CD14-positive monocyte (primary cell): Measurements from ENCODE around the gene XPR1. TPM values are rescaled to one million over a fixed set of nuclear protein-coding genes. Genes with fewer than 3 reads are reported as not detected.
"Not testable (repeated sequence)": the region's sequence is repeated elsewhere in the genome, so short reads cannot be mapped to it uniquely, and the experiment has no call there.

Source experiments
- DNase-seq, 3 donors: peaks; one replicate each; pipeline ENCODE4 v3.0.0-alpha.2; 2011 to 2022
- H2AFZ ChIP-seq: 2 replicates; pipeline ENCODE4 v1.6.0; 2012; ENCODE audit warnings: mild to moderate bottlenecking, low read depth, low read length, inconsistent platforms; ENCODE audit not compliant: insufficient read depth, poor library complexity, severe bottlenecking
- H3K27ac ChIP-seq, 2 donors: 1 replicate in 1 of 2; 2 replicates in 1 of 2; pipeline ENCODE4 v1.5.1; 2012 to 2013; ENCODE audit warnings: low read length in 2 of 2, control low read depth in 1 of 2, inconsistent platforms in 1 of 2, low read depth in 1 of 2, mild to moderate bottlenecking in 1 of 2
- H3K27me3 ChIP-seq, 2 donors: one replicate each; pipeline versions ENCODE4 v1.6.0 to v1.6.1; 2011 to 2013; ENCODE audit warnings: low read length in 2 of 2; ENCODE audit not compliant: control insufficient read depth in 2 of 2, insufficient read depth in 2 of 2
- H3K36me3 ChIP-seq, 2 donors: replicated peaks in 1 of 2; 1 replicate in 1 of 2; 2 replicates in 1 of 2; pipeline versions ENCODE4 v1.5.1 to v1.6.1; 2012 to 2013; ENCODE audit warnings: low read length in 2 of 2, control low read depth in 1 of 2, inconsistent platforms in 1 of 2, mild to moderate bottlenecking in 1 of 2; ENCODE audit not compliant: insufficient read depth in 2 of 2, control insufficient read depth in 1 of 2
- H3K4me1 ChIP-seq, 2 donors: 1 replicate in 1 of 2; 2 replicates in 1 of 2; pipeline versions ENCODE4 v1.5.1 to v1.6.1; 2012 to 2013; ENCODE audit warnings: low read length in 2 of 2, control low read depth in 1 of 2, inconsistent platforms in 1 of 2, mild to moderate bottlenecking in 1 of 2, moderate library complexity in 1 of 2; ENCODE audit not compliant: insufficient read depth in 2 of 2, control insufficient read depth in 1 of 2
- H3K4me2 ChIP-seq: replicated peaks from 2 replicates; pipeline ENCODE3; 2012; ENCODE audit warnings: low read length, moderate library complexity, mild to moderate bottlenecking; ENCODE audit not compliant: poor library complexity, severe bottlenecking; ENCODE audit errors: extremely low read depth
- H3K4me3 ChIP-seq, 3 experiments: fragments of 200-600 bp in 1 of 3; sonication (generic) in 1 of 3; replicated peaks in 1 of 3; 1 replicate in 2 of 3; 2 replicates in 1 of 3; pipeline ENCODE4 v1.5.1; 2011 to 2013; ENCODE audit warnings: low read length in 3 of 3, mild to moderate bottlenecking in 3 of 3, control low read depth in 2 of 3, low read depth in 2 of 3, inconsistent platforms in 1 of 3, moderate library complexity in 1 of 3
- H3K79me2 ChIP-seq: 2 replicates; pipeline ENCODE4 v1.6.0; 2012; ENCODE audit warnings: mild to moderate bottlenecking, control low read depth, inconsistent platforms, low read length, moderate library complexity; ENCODE audit not compliant: insufficient read depth
- H3K9ac ChIP-seq: 2 replicates; pipeline ENCODE4 v1.6.0; 2017; ENCODE audit warnings: low read length, mild to moderate bottlenecking; ENCODE audit not compliant: insufficient read depth, poor library complexity, severe bottlenecking
- H3K9me3 ChIP-seq, 2 donors: replicated peaks in 1 of 2; 1 replicate in 1 of 2; 2 replicates in 1 of 2; pipeline versions ENCODE4 v1.5.1 to v1.6.1; 2012 to 2013; ENCODE audit warnings: low read length in 2 of 2, control low read depth in 1 of 2; ENCODE audit not compliant: control insufficient read depth in 1 of 2, insufficient read depth in 1 of 2
- H4K20me1 ChIP-seq: 2 replicates; pipeline ENCODE4 v1.6.0; 2012; ENCODE audit warnings: mild to moderate bottlenecking, low read length, control low read depth, moderate library complexity; ENCODE audit not compliant: insufficient read depth
- H3K27ac Mint-ChIP-seq, 7 donors: one replicate each; pipeline ENCODE4 v1.8.0; 2020; ENCODE audit warnings: mild to moderate bottlenecking in 7 of 7, mixed read lengths in 7 of 7, moderate library complexity in 6 of 7, inconsistent platforms in 2 of 7
- H3K27me3 Mint-ChIP-seq, 3 donors: one replicate each; pipeline ENCODE4 v1.8.0; 2021 to 2022; ENCODE audit warnings: low read depth in 3 of 3, mild to moderate bottlenecking in 3 of 3, mixed read lengths in 3 of 3, moderate library complexity in 3 of 3, inconsistent platforms in 1 of 3
- H3K36me3 Mint-ChIP-seq, 2 donors: one replicate each; pipeline ENCODE4 v1.8.0; 2020; ENCODE audit warnings: mixed read lengths in 2 of 2, inconsistent platforms in 1 of 2, mild to moderate bottlenecking in 1 of 2
- H3K4me1 Mint-ChIP-seq: one replicate; pipeline ENCODE4 v1.8.0; 2020; ENCODE audit warnings: mild to moderate bottlenecking, mixed read lengths
- H3K4me3 Mint-ChIP-seq, 2 donors: one replicate each; pipeline ENCODE4 v1.8.0; 2020; ENCODE audit warnings: mild to moderate bottlenecking in 2 of 2, mixed read lengths in 2 of 2, moderate library complexity in 1 of 2
- H3K9me3 Mint-ChIP-seq, 7 donors: one replicate each; pipeline ENCODE4 v1.8.0; 2020 to 2022; ENCODE audit warnings: mixed read lengths in 7 of 7, mild to moderate bottlenecking in 6 of 7, moderate library complexity in 6 of 7, inconsistent platforms in 2 of 7
- WGBS: methylation state at CpG from one replicate; pipeline ENCODE4 v1.1.5; 2013; ENCODE audit warnings: missing lambda C conversion rate; ENCODE audit not compliant: insufficient coverage; 5-methylcytosine and 5-hydroxymethylcytosine counted together
- intact Hi-C, 2 donors: fragments of 100-400 bp; cut with micrococcal nuclease; formaldehyde crosslinking; loops; one replicate each; pipeline versions ENCODE4 v1.15.0 to v1.15.1; 2023
- polyA plus RNA-seq, 3 donors: library from polyadenylated mRNA; depleted of rRNA in 1 of 3; unstranded in 2 of 3; stranded (reverse) in 1 of 3; fragments of 300-500 nt in 2 of 3; fragments of >200 nt in 1 of 3; fragmentation: Illumina TruSeq in 2 of 3; gene quantifications; 1 replicate in 2 of 3; 2 replicates in 1 of 3; pipeline ENCODE4 v1.2.3, GENCODE V29; 2012 to 2021
- TF ChIP-seq, protein P1 (sequence below): fragments of 200-600 bp; IDR thresholded peaks from one replicate; pipeline ENCODE4 v1.8.0; 2022; ENCODE audit warnings: antibody characterized with exemption, mild to moderate bottlenecking

The XPR1 gene
- polyA plus RNA-seq, 3 donors: 4.7 to 12.5 (median 8.7) TPM

DNA sequence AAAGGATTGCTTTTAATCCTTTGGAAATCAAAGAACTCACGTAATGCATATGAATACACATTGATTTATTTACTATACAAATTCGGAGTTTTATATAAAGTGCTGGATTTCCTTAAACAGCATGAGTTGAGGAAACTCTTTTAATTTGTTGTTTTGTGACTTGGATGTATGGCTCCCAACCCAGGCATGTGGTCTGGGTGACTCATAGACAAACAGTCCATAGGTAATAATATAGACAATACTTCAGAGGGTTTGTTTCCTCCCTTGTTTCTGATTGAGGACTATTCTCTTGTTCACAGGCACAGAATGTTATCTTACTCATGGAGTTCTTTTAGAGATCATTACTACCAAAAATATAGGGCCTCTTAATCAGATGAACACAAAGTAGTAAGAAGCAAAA, 43.8 kb downstream of the XPR1 start:
- Histone ChIP-seq H4K20me1 (no peaks in the 10 kb centered on the region), H3K27me3 (no peaks in the 10 kb centered on the region), H3K27ac (no peak overlapping the region), H3K9ac (no peak overlapping the region), H2AFZ (no peak overlapping the region), H3K36me3 (no peaks in the 10 kb centered on the region), H3K4me2 (no peak overlapping the region), H3K9me3 (peaks cover 11 to 15% of the 10 kb centered on the region in 2 donors), H3K79me2 (no peaks in the 10 kb centered on the region), H3K4me1 (no peaks in the 10 kb centered on the region), H3K4me3 (no peak overlapping the region)
- intact Hi-C loops: no loop called here
- H3K9me3 Mint-ChIP-seq: peaks cover 17 to 25% (median 19%) of the 10 kb centered on the region in 7 donors
- no peak overlapping the region for H3K4me3 Mint-ChIP-seq
- no peak overlapping the region for H3K27ac Mint-ChIP-seq
- WGBS: no CpG with 5 or more reads among the region's 2 CpGs
- peaks cover 5 to 14% of the 10 kb centered on the region in 2 donors for H3K36me3 Mint-ChIP-seq
- H3K27me3 Mint-ChIP-seq: peaks cover 0 to 1% (median 1%) of the 10 kb centered on the region in 3 donors
- TF ChIP-seq, protein P1, sequence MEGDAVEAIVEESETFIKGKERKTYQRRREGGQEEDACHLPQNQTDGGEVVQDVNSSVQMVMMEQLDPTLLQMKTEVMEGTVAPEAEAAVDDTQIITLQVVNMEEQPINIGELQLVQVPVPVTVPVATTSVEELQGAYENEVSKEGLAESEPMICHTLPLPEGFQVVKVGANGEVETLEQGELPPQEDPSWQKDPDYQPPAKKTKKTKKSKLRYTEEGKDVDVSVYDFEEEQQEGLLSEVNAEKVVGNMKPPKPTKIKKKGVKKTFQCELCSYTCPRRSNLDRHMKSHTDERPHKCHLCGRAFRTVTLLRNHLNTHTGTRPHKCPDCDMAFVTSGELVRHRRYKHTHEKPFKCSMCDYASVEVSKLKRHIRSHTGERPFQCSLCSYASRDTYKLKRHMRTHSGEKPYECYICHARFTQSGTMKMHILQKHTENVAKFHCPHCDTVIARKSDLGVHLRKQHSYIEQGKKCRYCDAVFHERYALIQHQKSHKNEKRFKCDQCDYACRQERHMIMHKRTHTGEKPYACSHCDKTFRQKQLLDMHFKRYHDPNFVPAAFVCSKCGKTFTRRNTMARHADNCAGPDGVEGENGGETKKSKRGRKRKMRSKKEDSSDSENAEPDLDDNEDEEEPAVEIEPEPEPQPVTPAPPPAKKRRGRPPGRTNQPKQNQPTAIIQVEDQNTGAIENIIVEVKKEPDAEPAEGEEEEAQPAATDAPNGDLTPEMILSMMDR: no peak
- DNase-seq: no peak
- H3K4me1 Mint-ChIP-seq: peaks cover 6% of the 10 kb centered on the region

DNA sequence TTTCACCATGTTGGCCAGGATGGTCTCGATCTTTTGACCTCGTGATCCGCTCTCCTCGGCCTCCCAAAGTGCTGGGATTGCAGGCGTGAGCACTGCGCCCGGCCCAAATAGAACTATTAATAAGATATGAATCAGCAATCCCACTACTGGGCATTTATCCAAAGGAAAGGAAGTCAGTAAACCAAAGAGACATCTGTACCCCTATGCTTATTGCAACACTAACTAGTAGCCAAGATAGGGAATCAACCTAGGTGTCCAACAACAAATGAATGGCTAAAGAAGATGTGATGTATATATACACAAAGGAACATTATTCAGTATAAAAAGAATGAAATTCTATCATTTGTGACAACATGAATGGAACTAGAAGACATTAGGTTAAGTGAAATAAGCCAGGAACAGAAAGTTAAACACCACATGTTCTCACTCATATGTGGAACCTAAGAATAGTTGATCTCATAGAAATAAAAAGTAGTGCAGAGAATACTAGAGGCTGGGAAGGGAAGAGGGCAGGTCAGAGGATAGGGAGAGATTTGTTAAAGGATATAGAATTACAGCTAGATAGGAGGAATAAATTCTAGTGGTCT, 48.8 kb downstream of the XPR1 start:
- no peaks in the 10 kb centered on the region for H3K79me2 ChIP-seq
- no peaks in the 10 kb centered on the region for H3K36me3 ChIP-seq
- TF ChIP-seq, protein P1: no peak
- peaks cover 12 to 19% of the 10 kb centered on the region in 2 donors for H3K36me3 Mint-ChIP-seq
- DNase-seq: no peak
- H3K9me3 ChIP-seq: peaks cover 6 to 8% of the 10 kb centered on the region in 2 donors
- H2AFZ ChIP-seq: no peak overlapping the region
- no peak overlapping the region for H3K4me3 ChIP-seq
- H3K27ac ChIP-seq: no peak overlapping the region
- peaks cover 9 to 24% (median 12%) of the 10 kb centered on the region in 7 donors for H3K9me3 Mint-ChIP-seq
- peaks cover 11% of the 10 kb centered on the region for H3K4me1 Mint-ChIP-seq
- no peaks in the 10 kb centered on the region for H3K27me3 ChIP-seq
- H3K27ac Mint-ChIP-seq: peak overlapping the region in 1 of 7 donors; percentile 34
- H4K20me1 ChIP-seq: no peaks in the 10 kb centered on the region
- intact Hi-C loops: no loop called here
- H3K4me1 ChIP-seq: no peaks in the 10 kb centered on the region
- H3K9ac ChIP-seq: no peak overlapping the region
- peaks cover 0 to 1% (median 1%) of the 10 kb centered on the region in 3 donors for H3K27me3 Mint-ChIP-seq
- no peak overlapping the region for H3K4me3 Mint-ChIP-seq
- no CpG with 5 or more reads among the region's 7 CpGs for WGBS
- no peak overlapping the region for H3K4me2 ChIP-seq

DNA sequence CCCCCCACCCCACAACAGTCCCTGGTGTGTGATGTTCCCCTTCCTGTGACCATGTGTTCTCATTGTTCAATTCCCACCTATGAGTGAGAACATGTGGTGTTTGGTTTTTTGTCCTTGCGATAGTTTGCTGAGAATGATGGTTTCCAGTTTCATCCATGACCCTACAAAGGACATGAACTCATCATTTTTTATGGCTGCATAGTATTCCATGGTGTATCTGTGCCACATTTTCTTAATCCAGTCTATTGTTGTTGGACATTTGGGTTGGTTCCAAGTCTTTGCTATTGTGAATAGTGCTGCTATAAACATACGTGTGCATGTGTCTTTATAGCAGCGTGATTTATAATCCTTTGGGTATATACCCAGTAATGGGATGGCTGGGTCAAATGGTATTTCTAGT, 51.3 kb downstream of the XPR1 start:
- H4K20me1 ChIP-seq, intact Hi-C loops, H3K9ac ChIP-seq, DNase-seq, H3K27me3 ChIP-seq, H2AFZ ChIP-seq, H3K4me3 Mint-ChIP-seq, H3K27me3 Mint-ChIP-seq, H3K9me3 ChIP-seq, H3K4me1 ChIP-seq, H3K27ac ChIP-seq, H3K36me3 ChIP-seq, H3K27ac Mint-ChIP-seq, H3K4me2 ChIP-seq, H3K4me3 ChIP-seq, H3K79me2 ChIP-seq: not testable (repeated sequence)
- WGBS: no CpG with 5 or more reads among the region's 3 CpGs
- H3K36me3 Mint-ChIP-seq: peaks cover 17 to 26% of the 10 kb centered on the region in 2 donors
- peaks cover 11% of the 10 kb centered on the region for H3K4me1 Mint-ChIP-seq
- H3K9me3 Mint-ChIP-seq: peaks cover 10 to 21% (median 13%) of the 10 kb centered on the region in 7 donors
